DMS114 treated with DMSO at 0.1 percent for 48 hours (cell line): ENCODE results near the gene SLC33A1.
A peak's percentile ranks its signal among the peaks of the same experiment; 100 is the strongest.
"Not testable (repeated sequence)": the region's sequence is repeated elsewhere in the genome, so short reads cannot be mapped to it uniquely, and the experiment has no call there.

Experiments
- DNase-seq: peaks from one replicate; lab custom pipeline; 2025; ENCODE audit not compliant: unreplicated experiment; lab: John Stamatoyannopoulos, UW

Gene SLC33A1

GRCh38 chr3:155854141-155854940 is at the start of gene SLC33A1:
SLC33A1 (minus strand) TSS chr3:155854427; CDS start chr3:155853997, 430 bp downstream.
- DNase-seq, result peak; percentile 97

GRCh38 chr3:155895379-155895900 is 41.2 kb upstream of the SLC33A1 start:
- no peak for DNase-seq

GRCh38 chr3:155891321-155891720 is 37.1 kb upstream of the SLC33A1 start:
- no peak for DNase-seq

- DNase-seq, result no peak
Measured at GRCh38 chr3:155890671-155891190, 36.5 kb upstream of the SLC33A1 start.

GRCh38 chr3:155889952-155890351 is 35.7 kb upstream of the SLC33A1 start:
- no peak for DNase-seq

GRCh38 chr3:155889212-155889611 is 35.0 kb upstream of the SLC33A1 start:
- no peak for DNase-seq

- DNase-seq, result no peak
Measured at GRCh38 chr3:155886915-155887314, 32.7 kb upstream of the SLC33A1 start.

- not testable (repeated sequence) for DNase-seq
Measured at GRCh38 chr3:155886348-155886747, 32.1 kb upstream of the SLC33A1 start.

- DNase-seq, result no peak
Measured at GRCh38 chr3:155885292-155885691, 31.1 kb upstream of the SLC33A1 start.

- no peak for DNase-seq
Measured at GRCh38 chr3:155884292-155884691, 30.1 kb upstream of the SLC33A1 start.

GRCh38 chr3:155880286-155880685 is 26.1 kb upstream of the SLC33A1 start:
- no peak for DNase-seq

GRCh38 chr3:155876503-155876902 is 22.3 kb upstream of the SLC33A1 start:
- no peak for DNase-seq

- no peak for DNase-seq
Measured at GRCh38 chr3:155876037-155876436, 21.8 kb upstream of the SLC33A1 start.

GRCh38 chr3:155872904-155873646 is 18.8 kb upstream of the SLC33A1 start:
- no peak for DNase-seq

- no peak for DNase-seq
Measured at GRCh38 chr3:155871746-155872158, 17.5 kb upstream of the SLC33A1 start.

- DNase-seq, result peak; percentile 16
Measured at GRCh38 chr3:155870945-155871745, 16.9 kb upstream of the SLC33A1 start.

- peak; percentile 78 for DNase-seq
Measured at GRCh38 chr3:155870133-155870944, 16.1 kb upstream of the SLC33A1 start, which contains the start of gene GMPS. GMPS (plus strand) TSS chr3:155870650; CDS start chr3:155870871, 221 bp downstream.

- no peak for DNase-seq
Measured at GRCh38 chr3:155869691-155870090, 15.5 kb upstream of the SLC33A1 start.

GRCh38 chr3:155863072-155863784 is 9.0 kb upstream of the SLC33A1 start:
- DNase-seq, result no peak
